Skeletal muscle tissue (tissue), 4 donors: ENCODE data around the gene ZNF83. TPM values are rescaled to one million over a fixed set of nuclear protein-coding genes. Genes with fewer than 3 reads are reported as not detected.
"Not testable (repeated sequence)": the region's sequence is repeated elsewhere in the genome, so short reads cannot be mapped to it uniquely, and the experiment has no call there.

ENCODE experiments used
- H3K27ac ChIP-seq: one replicate; pipeline ENCODE4 v1.7.0; 2013; ENCODE audit warnings: mild to moderate bottlenecking, low read depth, low read length, inconsistent platforms
- H3K27me3 ChIP-seq, 3 donors: one replicate each; pipeline ENCODE4 v1.7.0; 2013; ENCODE audit warnings: low read length in 3 of 3; ENCODE audit not compliant: control insufficient read depth in 3 of 3, insufficient read depth in 3 of 3
- H3K36me3 ChIP-seq, 3 donors: one replicate each; pipeline ENCODE4 v1.7.0; 2013; ENCODE audit warnings: low read length in 3 of 3; ENCODE audit not compliant: control insufficient read depth in 3 of 3, insufficient read depth in 3 of 3
- H3K4me1 ChIP-seq, 3 donors: one replicate each; pipeline ENCODE4 v1.7.0; 2013; ENCODE audit warnings: low read length in 3 of 3, mild to moderate bottlenecking in 3 of 3; ENCODE audit not compliant: control insufficient read depth in 3 of 3, insufficient read depth in 3 of 3
- H3K4me3 ChIP-seq, 3 donors: one replicate each; pipeline ENCODE4 v1.7.0; 2013; ENCODE audit warnings: low read length in 3 of 3
- H3K9ac ChIP-seq, 3 donors: one replicate each; pipeline ENCODE4 v1.7.0; 2013; ENCODE audit warnings: low read length in 3 of 3, mild to moderate bottlenecking in 3 of 3, moderate library complexity in 2 of 3, low read depth in 1 of 3
- H3K9me3 ChIP-seq, 3 donors: one replicate each; pipeline ENCODE4 v1.7.0; 2013; ENCODE audit warnings: low read length in 3 of 3; ENCODE audit not compliant: control insufficient read depth in 3 of 3
- total RNA-seq: library from RNA; depleted of rRNA; stranded (reverse); fragments of >200 nt; gene quantifications from one replicate; pipeline ENCODE4 v1.2.3, GENCODE V29; 2014
- donor health status: Osteomylitis.

ZNF83 gene
- 29.2 TPM for total RNA-seq

DNA sequence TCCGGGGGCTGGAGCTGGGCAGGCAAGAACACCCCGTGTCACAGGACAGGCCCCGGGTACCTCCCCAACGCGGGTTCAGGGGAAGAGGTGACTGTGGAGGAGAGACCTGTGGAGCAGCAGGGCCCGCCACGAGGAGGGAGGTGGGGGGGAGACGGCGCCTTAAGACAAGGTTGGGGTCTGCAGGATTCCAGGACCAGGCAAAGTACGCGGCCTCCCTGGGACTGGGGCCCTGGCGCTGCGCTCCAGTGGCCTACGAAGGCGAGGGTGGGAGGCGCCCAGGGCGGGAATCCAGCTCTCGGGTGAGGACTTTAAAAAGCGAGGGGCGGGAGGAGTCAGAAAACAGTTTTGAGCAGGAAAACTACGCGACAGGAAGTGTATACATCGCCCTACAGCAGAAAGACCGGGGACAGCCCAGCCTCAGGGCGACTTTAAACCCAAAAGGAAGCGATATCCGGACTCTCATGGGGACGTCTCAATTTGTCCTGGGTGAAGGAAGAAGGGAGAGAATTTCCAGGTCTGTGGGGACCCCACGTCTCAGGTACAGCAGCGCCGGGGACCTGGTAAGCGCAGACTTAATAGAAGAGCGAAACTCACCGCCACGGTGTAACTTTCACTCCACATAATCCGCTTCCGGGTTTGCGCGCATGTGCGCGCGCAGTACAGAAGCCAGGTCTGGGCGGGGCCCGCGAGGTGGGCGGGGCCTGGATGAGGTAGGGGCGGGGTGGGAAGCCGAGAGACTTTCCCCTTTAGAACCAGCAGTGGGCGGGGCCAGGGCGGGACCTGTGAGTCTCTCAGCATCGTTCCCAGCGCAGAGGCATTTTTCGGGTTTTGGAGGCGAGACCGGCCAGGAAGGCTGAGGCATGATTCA lies at the start of gene ZNF83:
TSS of gene ZNF83 (minus strand) at position 638 of the 868 bp plus-strand sequence.
- peaks cover 0 to 3% (median 0%) of the 10 kb centered on the region in 3 donors for H3K36me3 ChIP-seq
- peaks cover 3 to 11% (median 9%) of the 10 kb centered on the region in 3 donors for H3K4me1 ChIP-seq
- H3K9me3 ChIP-seq, result no peaks in the 10 kb centered on the region
- H3K4me3 ChIP-seq, result peak within 1 kb of the TSS; percentile 85 to 89 (median 86)
- H3K27me3 ChIP-seq, result peaks cover 0 to 2% (median 0%) of the 10 kb centered on the region in 3 donors
- H3K9ac ChIP-seq, result peak within 1 kb of the TSS; percentile 75 to 84 (median 79)
- peak within 1 kb of the TSS; percentile 79 for H3K27ac ChIP-seq

DNA sequence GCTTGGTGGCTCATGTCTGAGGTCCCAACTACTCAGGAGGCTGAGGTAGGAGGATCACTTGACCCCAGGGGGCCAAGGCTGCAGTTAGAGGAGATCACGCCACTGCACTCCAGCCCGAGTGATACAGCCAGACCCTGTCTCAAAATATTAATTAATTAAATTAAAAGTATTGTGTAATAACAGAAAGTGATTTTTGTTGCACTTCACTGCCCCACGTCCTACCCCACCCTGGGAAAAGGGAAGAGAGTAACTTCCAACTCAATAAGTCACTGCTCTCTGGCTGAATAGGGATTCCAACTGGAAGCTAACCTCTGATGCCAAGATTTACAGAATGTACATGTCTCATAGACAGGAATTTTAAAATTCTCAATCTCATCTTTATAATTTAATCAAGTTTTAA lies 49.5 kb upstream of the ZNF83 start:
- H3K4me1 ChIP-seq, result peaks cover 8 to 13% (median 11%) of the 10 kb centered on the region in 3 donors
- H3K27ac ChIP-seq, result no peak overlapping the region
- H3K9me3 ChIP-seq, result no peaks in the 10 kb centered on the region
- H3K36me3 ChIP-seq, result no peaks in the 10 kb centered on the region
- H3K27me3 ChIP-seq, result peaks cover 0 to 9% (median 0%) of the 10 kb centered on the region in 3 donors
- no peak overlapping the region for H3K4me3 ChIP-seq
- H3K9ac ChIP-seq, result no peak overlapping the region

DNA sequence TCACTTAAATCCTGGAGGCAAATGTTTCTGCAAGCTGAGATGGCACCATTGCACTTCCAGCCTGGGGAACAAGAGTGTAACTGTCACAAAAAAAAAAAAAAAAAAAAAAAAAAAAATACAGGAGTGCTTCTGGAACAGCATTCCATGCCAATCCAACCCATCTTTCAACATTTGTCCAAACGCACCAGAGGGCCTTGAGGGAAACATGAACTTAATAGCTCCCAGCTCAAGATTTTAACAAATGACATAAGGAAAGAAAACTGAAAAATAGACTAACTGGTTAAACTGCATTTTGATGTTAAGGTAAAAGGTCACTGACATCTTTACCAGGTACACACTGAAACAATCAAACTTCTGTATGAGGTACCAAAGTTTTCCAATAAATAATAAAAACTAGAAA lies 47.7 kb upstream of the ZNF83 start:
- no peak overlapping the region for H3K9ac ChIP-seq

DNA sequence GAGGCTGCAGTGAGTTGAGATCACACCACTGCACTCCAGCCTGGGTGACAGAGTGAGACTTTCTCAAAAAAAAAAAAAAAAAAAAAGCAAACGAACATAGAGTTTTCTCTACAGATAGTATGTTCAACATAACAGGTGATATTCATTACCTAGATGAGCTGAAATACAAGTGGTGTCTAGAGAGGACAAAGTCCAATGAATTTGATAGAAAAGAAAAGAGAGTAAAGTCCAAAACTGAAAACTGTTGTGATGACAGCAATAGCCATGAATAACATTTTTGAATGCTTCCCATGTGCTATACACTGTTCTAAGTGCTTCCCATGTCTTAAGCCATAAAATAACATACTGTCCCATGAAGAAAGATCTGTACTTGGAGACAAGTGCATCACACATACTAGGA lies 43.1 kb upstream of the ZNF83 start:
- not testable (repeated sequence) for H3K4me3 ChIP-seq, H3K27ac ChIP-seq, H3K9ac ChIP-seq, H3K9me3 ChIP-seq, H3K36me3 ChIP-seq, H3K4me1 ChIP-seq, H3K27me3 ChIP-seq

More for the DNA sequence above, 47.7 kb upstream of the ZNF83 start:
- H3K4me1 ChIP-seq, result peaks cover 4 to 9% (median 8%) of the 10 kb centered on the region in 3 donors
- peaks cover 0 to 3% (median 0%) of the 10 kb centered on the region in 3 donors for H3K27me3 ChIP-seq
- H3K9me3 ChIP-seq, result no peaks in the 10 kb centered on the region
- H3K36me3 ChIP-seq, result no peaks in the 10 kb centered on the region
- H3K27ac ChIP-seq, result no peak overlapping the region
- H3K4me3 ChIP-seq, result no peak overlapping the region

DNA sequence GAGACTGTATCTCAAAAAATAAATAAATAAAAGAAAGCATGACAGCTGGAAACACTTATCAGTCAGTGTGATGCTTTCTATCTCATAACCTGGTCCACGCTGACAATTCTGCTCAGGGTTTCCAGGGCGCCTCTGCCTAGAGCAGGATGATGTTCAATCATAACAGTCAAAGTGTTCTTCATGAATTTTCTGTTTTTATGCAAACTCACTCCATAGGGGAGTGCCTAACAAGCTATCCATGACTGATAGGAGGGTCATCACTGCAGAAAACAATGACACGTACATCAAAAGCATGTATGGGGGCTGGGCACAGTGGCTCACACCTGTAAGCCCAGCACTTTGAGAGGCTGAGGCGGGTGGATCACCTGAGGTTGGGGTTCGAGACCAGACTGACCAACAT lies 41.4 kb upstream of the ZNF83 start:
- Histone ChIP-seq H3K27me3 (no peaks in the 10 kb centered on the region), H3K4me1 (no peaks in the 10 kb centered on the region)

DNA sequence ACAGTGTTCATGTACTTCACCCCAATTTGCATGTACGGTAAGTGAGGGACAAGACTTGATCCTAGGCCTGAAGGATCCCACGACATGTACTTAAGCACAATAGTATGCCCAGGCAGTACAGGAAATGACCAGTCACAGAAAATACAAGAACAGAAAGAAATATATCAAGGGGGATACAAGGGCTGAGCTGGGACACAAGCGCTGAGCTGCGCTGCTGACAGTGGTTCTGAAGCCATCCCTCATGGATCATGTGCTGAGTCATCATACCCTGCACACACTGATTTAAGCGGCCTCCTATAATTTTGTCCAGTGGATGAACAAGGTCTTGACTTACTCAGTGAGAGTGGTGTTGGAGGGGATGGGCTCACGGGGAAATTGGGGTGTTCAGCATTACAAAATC lies 37.1 kb upstream of the ZNF83 start:
- H3K4me1 ChIP-seq, H3K4me3 ChIP-seq, H3K9ac ChIP-seq, H3K9me3 ChIP-seq, H3K27me3 ChIP-seq, H3K27ac ChIP-seq, H3K36me3 ChIP-seq: not testable (repeated sequence)

More for the DNA sequence above, 41.4 kb upstream of the ZNF83 start:
- Histone ChIP-seq H3K9ac (no peak overlapping the region), H3K27ac (no peak overlapping the region), H3K4me3 (no peak overlapping the region), H3K36me3 (peaks cover 0 to 2% (median 0%) of the 10 kb centered on the region in 3 donors), H3K9me3 (no peaks in the 10 kb centered on the region)

DNA sequence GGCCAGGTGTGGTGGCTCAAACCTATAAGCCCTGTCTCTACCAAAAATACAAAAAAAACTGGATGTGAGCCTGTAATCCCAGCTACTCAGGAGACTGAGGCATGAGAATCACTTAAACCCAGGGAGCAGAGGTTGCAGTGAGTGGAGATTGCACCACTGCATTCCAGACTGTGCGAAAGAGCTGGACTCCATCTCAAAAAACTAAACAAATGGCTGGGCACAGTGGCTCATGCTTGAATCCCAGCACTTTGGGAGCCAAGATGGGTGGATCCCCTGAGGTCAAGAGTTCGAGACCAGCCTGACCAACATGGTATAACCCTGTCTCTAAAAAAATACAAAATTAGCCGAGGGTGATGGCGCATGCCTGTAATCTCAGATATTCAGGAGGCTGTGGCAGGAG lies 34.9 kb upstream of the ZNF83 start:
- no peaks in the 10 kb centered on the region for H3K27me3 ChIP-seq
- no peak overlapping the region for H3K9ac ChIP-seq
- no peak overlapping the region for H3K27ac ChIP-seq
- H3K36me3 ChIP-seq, result peaks cover 0 to 2% (median 0%) of the 10 kb centered on the region in 3 donors
- no peaks in the 10 kb centered on the region for H3K4me1 ChIP-seq
- H3K4me3 ChIP-seq, result no peak overlapping the region
- H3K9me3 ChIP-seq, result no peaks in the 10 kb centered on the region

DNA sequence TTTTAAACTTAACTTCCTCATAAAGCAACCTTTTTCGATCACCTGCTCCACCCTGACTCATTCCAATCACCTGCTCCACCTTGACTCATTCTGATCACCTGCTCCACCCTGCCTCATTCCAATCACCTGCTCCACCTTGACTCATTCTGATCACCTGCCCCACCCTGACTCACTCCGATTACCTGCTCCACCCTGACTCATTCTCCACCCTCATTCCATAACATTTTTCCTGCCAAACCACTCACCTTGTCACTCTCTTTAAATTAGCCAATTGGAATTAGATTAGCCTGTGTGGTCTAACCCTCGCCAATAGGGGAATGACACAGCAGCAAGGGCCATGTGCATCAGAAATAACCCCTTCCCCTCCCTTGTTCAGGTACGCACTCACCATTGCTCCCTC lies 31.9 kb upstream of the ZNF83 start:
- Histone ChIP-seq H3K9me3 (no peaks in the 10 kb centered on the region), H3K27ac (no peak overlapping the region), H3K4me1 (no peaks in the 10 kb centered on the region), H3K36me3 (no peaks in the 10 kb centered on the region), H3K9ac (no peak overlapping the region), H3K4me3 (no peak overlapping the region), H3K27me3 (no peaks in the 10 kb centered on the region)

DNA sequence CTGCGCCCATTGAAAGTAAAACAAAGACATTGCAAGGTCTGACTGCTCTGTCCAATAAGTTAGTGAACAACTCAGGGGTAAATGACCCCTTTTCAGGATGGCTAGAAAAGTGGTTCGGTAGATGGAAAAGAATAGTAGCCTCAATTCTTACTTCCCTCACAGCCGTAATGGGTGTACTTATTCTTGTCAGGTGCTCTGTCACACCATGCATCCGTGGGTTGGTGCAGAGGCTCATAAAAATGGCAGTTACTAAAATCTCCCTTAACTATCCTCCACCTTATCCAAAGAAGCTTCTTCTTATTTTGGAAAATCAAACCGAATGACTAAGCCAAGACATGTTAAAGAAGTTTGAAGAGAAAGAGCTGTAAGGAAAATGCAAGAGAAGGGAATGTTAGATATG lies 31.4 kb upstream of the ZNF83 start:
- H3K9me3 ChIP-seq, result no peaks in the 10 kb centered on the region
- H3K9ac ChIP-seq, result no peak overlapping the region
- no peak overlapping the region for H3K4me3 ChIP-seq
- no peaks in the 10 kb centered on the region for H3K4me1 ChIP-seq
- no peak overlapping the region for H3K27ac ChIP-seq
- no peaks in the 10 kb centered on the region for H3K27me3 ChIP-seq
- H3K36me3 ChIP-seq, result no peaks in the 10 kb centered on the region

DNA sequence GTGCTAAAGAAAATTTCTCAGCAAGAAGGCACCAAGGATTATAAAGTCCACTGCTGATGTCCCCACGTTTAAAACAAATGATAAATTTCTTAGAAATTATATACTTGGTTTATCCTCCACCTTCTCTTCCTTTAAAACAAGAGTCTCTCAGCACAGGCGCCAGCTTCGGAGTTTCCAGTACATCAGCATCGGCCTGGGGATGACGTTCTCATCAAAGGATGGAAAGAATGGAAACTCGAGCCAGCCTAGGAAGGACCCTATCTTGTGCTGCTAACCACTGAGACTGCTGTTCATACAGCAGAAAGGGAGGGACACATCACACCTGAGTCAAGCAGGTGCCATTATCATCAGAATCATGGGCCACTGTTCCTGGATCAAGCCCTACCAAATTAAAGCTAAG lies 29.8 kb upstream of the ZNF83 start:
- no peaks in the 10 kb centered on the region for H3K4me1 ChIP-seq
- H3K9me3 ChIP-seq, result no peaks in the 10 kb centered on the region
- H3K36me3 ChIP-seq, result no peaks in the 10 kb centered on the region
- H3K4me3 ChIP-seq, result no peak overlapping the region
- no peak overlapping the region for H3K27ac ChIP-seq
- H3K27me3 ChIP-seq, result no peaks in the 10 kb centered on the region
- no peak overlapping the region for H3K9ac ChIP-seq
